Measurements from ENCODE around the gene LSMEM2.
"Not testable (repeated sequence)": the region's sequence is repeated elsewhere in the genome, so short reads cannot be mapped to it uniquely, and the experiment has no call there.

The LSMEM2 gene

DNA sequence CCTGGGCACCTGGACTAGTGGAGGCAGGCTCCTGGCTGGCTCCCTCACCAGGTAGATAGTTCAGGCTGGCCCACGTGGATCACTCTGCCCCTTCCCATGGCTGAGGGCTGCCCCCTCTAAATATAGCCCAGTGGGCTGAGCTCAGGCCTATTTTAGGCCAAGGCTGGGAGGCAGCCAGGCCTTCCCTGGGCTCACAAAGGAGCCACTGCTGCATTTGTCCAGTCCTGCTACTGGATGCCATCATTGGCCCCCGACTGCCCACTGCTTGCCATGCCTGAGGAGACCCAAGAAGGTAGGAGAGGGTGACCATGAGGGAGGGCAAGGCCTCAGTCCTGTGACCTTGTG, at the start of gene LSMEM2:
Gene LSMEM2 (plus strand): TSS at position 208 of the 345 bp plus-strand sequence. CDS start 27 bp downstream, at position 235.
- DNase-seq = no peak

DNA sequence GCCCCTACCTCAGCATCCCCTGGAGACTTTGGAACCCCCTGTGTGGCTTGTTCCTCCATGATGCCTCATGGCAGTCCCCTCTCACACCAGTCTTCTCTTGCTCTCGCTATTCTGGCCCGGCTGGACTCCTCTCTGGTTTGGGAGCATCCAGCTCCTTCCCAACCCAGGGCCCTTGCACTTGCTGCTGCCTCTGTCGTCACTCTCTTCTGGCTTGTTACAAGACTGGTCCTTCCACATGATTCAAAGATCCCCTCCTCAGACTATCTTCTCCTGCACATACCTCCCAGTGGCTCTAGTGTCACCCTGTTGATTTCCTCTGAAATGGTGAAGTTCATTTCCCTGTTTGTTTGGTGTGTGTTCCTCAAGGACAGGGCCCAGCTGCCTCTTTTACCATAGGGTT, 49.4 kb upstream of the LSMEM2 start:
- DNase-seq = no peak

DNA sequence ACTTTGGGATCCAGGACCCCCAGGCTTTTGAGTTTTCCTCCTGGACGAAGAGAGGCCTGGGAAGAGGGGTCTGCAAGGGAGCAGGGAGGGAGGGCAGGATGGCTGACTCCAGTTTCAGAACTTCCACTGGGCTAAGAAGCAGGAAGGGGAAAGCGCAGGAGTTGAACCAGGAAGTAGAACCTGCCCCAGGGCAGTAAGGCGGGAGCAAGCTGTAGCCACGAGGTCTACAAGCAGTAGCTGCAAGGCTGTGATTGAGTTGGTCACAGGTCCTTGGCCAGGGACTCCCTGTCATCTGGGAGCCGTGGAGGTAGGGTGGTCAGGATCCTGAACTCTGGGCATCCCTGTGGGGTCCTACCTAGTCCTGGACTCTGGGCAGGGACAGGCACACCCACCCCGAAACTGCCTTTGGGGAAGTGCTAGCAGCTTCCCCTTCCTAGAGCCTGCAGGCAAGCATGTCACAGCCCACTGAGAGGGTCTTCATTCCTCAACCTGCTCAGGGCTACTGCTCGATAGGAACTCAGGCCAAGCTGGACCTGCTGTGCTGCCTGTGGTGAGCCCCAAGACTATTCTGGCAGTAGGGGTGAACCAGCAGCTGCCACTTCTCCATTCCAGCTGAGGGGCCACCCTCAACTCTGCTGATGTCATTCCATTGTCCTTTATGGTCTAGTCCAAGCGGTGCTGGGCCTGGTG, 48.6 kb upstream of the LSMEM2 start:
- no peak for DNase-seq

DNA sequence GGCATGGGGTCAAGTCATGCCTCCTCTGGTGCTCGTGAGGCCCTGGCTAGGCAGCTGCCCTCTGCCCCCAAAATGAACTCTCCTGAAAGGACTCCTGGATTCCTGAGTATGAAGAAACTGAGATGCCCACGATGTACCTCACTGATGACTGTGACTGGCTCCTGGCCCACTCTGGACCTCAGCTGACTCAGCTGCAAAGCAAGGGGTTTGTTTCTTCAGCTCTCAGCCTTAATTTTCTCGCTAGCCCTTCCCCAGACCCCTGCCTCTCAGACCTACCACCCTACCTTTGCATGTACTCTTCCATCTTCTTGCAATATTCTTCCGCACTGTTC, 48.1 kb upstream of the LSMEM2 start:
- DNase-seq = no peak

DNA sequence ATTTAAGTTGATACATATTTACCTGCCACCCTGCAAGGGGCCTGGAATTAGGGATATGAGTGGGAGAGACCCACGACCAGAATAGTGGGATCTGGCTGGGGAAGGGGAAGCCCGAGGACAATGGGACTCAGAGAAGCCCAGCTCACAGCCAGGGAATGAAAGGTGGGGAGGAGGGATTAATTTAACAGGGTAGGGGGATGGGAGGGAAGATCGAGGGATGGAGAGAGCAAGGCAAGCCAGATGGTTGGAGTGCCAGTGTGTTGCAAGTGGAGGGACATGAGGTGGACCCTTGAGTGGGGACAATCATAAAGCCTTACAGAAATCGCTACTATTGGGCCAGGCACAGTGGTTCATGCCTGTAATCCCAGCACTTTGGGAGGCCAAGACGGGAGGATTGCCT, 47.3 kb upstream of the LSMEM2 start:
- DNase-seq = peak in 1 of 2 experiments; percentile 58

DNA sequence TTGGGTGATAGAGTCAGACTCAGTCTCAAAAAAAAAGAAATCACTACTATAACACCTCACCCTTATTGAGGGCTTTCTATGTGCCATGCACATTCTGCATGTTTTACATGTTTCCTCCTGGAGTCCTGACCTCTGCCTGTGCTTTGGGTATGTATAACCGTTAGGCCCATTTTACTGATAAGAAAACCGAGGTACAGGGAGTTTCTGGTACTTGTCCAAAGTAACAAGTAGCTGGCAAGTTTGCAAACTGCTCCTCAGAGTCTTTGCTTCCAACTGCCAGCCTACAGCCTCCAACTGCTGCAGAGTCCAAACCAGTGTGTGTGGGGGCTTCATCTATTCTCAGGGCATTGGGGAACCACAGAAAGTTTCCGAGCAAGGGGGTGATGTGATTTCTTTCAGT, 46.6 kb upstream of the LSMEM2 start:
- DNase-seq = no peak

DNA sequence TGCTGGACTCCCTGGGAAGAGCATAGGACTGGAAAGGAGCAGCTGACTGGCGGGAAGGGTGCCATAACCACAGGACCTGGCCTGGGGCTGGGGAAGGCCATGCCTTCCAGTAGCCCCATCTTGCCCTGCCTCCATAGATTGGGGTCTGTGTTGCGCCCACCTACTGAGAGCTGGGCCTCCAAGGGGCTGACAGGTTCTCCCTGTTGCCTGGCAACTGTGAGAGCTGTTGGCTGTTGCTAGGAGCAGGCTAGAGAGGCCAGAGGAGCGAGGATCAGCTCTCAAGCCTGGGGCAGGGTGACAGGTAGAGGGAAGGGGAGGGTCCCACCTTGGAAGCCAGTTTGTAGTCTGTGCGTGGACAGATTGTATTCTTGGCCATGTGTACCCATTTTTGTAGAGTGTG, 45.7 kb upstream of the LSMEM2 start:
- peak in 1 of 2 experiments; percentile 14 for DNase-seq

DNA sequence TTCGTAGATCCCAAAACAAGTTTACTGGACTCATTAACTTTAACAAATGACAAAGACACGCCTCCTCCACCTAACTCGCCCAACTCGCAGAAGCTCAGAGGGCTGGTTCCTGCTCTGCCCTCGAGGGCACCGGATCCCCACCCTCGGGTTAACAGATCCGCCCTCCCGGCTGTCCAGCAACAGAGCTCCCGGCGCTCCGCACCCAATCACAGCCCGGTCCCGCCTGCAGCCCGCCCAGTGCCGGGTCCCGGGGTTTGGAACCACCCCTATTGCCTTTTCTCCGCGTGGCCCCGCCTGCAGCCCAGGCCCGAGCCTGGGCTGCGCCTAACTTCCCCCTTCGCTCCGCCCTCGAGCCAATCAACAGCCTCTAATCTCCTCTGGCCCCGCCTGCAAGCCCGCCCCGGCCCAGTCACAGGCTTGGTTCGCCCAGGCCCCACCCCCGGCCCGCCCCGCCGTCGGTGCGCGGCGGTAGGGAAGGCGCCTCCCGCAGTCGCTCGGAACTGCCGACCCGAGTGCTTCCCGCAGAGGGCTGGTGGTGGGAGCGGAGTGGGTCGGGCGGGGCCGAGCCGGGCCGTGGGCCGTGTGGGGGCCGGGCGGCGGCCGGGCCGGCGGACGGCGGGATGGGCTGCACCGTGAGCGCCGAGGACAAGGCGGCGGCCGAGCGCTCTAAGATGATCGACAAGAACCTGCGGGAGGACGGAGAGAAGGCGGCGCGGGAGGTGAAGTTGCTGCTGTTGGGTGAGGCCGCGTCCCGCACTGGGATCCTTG, 43.0 kb upstream of the LSMEM2 start, which contains the start of gene GNAI2:
Gene GNAI2 (plus strand): TSS at position 489 of the 768 bp plus-strand sequence. CDS start 132 bp downstream, at position 621.
- DNase-seq = peak; percentile 94 to 96

DNA sequence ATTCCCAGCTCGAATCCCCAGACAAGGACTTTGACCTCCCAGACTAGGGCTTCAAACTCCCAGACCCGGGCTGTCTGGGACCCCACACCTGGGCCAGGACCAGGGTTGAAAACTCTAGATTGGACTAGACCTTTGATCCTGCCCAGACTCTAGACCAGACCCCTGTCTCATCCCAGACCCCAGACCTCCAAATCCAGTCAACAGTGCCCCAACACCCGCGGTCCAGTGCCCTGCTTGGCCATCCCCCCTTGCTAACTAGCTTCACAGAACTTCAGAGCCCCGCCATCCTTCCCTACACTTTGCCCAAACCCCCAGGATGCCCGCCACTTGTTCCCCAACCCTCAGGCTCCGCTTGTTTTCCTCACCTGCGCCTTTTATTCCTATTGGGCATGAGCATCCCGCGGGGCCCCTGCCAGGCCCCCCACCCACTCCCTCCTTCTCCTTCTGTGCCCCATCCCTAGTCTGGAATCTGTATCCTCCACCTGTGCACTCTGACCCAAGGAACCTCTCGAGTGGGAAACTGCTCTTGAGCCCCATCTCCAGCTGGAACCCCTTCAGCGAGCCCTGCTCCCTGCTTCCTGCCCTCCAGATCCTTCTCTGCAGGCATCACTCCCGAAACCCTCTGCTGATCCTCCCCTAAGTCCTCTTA, 42.3 kb upstream of the LSMEM2 start:
- no peak for DNase-seq

DNA sequence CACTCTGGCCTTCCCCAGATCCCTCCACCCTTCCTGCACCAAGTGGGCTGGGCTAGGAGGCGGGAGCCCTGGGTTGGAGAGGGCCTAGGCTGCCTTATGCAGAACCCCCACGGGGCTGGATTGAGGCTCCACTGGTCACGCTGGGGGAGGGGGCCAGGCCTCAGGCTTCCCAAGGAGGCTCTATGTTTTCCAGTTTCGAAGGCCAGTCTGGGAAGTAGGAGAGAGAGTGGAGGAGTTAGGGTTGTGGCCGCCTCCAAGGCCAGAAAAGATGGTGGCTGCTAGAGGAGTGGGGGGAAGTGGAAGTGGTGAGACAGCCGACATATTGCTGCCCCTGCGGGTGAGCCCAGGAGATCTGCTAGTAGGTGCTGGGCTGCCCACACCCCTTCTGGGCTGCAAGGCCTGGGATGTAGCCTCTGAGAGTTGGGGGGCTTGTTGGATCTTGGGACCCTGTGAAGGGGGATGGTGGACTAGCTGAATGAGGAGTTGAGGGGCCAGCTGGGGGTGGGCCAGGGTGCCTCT, 41.7 kb upstream of the LSMEM2 start:
- no peak for DNase-seq

DNA sequence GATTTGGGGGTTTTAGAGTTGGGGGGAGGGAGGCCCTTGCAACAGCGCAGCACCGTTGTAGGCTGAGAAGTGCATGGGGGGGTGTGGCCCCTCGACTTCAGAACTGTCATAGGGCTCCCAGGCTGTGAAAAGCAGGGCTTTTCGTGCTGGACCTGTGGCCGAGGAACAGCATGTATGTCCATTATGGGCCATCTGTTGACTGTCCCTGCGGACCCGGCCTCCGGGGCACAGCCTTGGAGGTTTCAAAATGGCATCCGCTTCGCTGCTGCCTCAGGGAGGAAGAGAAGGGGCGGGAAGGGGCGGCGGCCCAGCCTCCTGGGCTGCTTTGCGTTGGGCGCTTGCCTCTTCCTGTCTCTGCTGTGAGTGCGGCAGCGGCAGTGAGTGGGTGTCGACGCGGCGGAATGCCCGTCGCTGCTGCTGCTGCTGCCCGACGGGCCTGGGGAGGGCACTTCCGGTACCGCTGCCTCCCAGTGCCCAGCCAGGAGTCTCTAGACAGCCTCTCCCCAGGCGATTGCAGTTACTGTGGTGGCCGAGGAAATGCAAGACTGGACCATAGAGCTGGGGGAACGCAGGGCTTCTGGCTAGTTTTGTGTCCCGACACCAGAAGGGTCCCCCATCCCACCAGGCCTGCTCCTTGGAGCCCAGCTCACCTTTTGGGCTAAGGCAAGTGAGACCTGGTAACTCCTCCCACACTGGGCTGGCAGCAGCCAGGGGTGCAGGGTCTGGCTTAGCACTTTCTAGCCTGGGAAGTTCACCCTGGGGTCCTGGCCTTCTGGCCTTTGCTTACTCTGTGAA, 40.9 kb upstream of the LSMEM2 start:
- DNase-seq = no peak

DNA sequence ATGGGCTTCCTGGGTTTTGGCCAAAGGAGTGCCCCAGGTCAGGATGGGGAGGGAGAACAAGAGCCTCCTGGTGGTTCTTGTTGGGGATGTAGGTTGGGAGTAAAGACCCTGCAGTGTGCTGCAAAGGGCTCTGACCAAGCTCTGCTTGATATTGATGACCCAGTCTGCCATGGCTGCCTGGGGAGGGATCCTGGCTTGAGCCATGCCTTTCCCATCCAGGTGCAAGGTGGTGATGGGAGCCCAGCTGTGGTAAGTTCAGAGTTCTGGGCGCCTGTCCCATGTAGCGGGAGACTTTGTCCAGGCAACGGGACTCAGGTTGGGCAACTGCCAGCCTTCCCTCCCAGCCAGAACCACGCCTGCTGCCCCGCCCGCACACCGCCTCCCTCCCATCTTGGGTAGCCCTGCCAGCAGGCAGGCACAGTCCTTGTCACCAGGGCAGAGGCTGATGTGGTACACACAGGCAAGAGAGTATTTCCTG, 40.3 kb upstream of the LSMEM2 start:
- no peak for DNase-seq

DNA sequence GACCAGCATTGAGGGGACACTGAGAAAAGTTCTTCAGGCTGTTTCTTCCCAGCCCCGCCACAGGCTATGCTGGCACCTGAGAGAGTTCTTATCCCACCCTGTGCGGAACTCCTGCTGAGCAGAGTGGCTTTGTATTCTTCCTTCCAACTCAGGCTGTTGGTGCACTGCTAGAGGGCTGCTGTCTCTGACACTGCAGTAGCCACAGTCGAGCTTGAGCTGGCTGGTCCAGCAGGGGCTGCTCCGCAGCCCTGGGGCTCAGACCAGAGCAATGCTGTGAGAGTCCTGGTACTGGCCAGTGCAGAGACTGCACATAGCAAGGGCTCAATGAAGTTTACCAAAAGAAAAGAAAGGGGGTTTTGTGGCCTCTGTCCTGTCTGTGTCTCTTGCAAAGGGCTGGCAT, 39.2 kb upstream of the LSMEM2 start:
- no peak for DNase-seq

DNA sequence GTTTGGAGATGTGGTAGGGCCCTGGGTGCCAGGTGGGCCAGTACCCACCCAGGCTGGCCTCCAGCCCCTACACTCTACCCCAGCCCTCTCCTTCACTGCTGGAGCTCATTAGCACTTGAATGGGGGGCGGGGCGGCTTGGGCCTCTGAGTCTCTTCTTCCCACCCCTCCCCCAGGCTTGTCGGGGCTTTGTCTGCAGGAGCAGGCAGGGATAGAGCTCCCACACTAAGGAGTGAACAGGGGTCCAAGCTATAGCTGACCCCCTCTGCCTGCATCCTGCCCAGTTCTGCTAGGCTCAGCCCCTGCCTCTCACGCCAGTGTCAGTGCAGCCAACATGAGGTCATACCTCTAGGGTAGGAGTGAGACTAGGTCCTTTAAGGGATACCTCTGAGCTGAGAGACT, 37.7 kb upstream of the LSMEM2 start:
- no peak for DNase-seq

DNA sequence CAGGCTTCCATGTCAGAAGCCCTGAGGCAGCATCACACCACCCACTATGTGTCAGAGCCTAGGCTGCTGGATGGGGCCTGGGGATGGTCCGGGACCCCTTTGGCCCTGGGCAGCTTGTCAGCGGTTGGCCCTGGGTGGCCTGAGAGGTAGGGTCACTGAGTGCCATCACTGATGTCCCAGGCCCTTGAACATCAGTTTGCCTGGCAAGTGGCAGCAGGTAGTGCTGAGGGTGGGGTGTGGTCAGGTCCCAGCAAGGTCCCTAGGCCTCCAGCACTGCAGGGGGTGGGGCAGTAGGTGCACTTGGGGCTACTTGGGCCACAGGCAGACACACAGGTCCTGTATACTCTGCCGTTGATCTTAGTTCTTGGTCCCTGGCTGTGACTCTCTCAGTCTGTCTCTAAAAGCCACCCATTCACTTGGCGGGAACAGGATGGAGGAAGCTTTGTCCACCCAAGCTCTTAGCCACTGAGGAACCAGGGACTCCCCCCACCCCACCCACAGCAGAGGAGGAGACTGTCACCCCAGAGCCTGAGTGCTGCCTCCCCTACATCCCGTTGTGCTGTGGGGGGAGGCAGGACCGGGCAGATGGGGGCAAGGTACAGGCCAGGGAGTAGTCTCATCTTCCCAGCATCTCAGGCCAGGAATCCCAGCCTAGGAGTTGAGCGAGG, 37.0 kb upstream of the LSMEM2 start:
- DNase-seq = no peak

DNA sequence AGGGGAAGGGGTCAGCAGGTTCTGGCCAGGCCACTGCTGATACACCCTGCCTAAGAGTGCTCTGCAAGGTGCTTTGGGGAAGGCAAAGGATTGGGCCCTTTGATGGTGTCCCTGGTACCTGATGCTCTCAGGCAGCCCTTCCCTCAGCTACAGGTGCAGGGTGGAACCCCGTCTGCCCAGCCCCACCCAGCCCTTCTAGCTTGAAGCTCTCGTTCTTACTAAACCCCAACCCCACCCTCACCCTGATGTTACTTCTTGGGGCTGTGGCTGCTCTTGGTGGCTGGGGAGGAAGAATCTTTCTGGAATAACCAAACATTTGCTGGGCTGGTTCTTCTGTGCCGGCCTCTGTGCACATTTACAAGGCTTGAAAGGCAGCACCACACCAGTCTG, 36.5 kb upstream of the LSMEM2 start:
- DNase-seq = no peak

DNA sequence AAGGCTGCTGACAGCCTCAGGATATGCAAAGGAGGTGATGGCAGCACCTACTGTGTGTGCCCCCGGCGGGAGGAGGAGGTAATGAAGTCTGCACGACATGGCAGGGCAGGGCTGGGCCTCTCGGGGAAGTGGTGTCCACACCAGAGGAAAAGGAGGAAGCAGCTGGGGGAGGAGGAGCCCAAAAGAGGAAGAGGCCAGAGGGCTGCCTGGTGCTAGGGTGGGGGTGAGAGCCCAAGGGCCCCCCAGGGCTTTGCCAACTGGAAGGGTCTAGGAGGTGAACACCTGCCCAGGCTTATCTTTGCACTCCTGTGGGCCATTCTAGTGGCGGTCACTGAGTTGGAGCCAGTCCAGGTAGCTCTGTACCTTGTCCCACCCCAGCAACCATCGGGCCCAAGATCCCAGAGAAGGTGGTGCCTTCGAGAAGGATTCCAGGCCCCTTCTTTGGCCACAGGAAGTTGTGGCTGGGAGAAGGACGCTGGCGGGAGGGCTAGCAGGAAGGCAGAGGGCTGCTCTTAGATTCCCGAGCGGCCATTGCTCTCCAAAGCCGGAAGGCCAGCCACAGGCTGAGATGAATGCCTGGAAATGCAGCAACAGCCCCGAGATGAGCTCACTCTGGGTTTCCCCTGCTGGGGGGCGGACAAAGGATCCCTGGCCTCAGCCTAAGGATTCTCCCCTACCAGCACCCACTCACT, 35.9 kb upstream of the LSMEM2 start:
- DNase-seq = no peak

DNA sequence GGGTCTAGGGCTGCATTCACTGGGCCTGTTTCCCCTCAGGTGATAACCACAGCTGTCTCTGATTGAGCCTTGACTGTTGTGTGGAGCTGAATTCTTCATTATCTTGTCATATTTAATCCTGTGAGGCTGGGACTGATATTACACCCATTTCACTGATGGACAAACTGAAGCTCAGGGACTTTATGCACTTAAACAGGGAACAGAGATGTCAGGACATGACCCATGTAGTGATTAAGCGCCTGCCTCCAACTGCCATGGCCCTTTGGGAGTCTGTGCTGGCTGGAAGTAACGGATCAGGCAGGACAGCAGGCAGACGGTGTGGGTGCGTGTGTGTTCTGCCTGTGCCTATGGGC, 35.4 kb upstream of the LSMEM2 start:
- DNase-seq = no peak

DNA sequence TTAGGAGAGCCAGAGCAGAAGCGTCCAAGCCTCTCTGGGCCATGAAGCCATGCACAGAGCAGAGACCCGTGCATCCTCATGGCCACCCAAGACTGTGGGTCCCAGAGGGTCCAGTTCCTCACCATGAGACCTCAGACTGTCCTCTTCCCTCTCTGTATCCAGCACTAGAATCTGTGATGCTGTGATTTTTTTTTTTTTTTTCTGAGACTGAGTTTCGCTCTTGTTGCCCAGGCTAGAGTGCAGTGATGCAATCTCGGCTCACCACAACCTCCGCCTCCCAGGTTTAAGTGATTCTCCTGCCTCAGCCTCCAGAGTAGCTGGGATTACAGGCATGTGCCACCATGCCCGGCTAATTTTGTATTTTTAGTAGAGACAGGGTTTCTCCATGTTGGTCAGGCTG, 34.1 kb upstream of the LSMEM2 start:
- DNase-seq = not testable (repeated sequence)

DNA sequence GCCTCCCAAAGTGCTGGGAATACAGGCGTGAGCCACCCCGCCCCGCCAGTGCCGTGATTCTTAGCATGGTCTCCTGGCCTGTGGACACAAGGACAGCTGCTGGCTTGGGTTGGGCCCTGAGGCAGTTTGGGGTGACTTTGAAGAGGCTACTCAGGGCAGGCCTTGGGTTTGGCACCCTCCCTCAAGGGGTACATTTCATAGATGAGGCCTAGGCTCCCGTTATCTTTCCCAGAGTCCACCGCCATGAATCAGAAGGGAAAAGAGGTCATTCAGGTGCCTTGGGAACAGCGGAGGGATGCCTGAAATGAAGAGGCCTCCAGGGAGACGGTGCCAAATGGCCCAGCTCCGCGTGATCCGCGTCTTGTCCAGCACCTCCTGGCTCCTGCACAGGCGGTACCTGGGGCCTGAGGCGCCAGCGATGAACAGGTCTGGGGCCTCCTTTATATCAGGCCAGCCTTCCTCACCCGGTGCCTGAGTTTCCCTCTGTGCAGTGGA, 33.6 kb upstream of the LSMEM2 start:
- no peak for DNase-seq

DNA sequence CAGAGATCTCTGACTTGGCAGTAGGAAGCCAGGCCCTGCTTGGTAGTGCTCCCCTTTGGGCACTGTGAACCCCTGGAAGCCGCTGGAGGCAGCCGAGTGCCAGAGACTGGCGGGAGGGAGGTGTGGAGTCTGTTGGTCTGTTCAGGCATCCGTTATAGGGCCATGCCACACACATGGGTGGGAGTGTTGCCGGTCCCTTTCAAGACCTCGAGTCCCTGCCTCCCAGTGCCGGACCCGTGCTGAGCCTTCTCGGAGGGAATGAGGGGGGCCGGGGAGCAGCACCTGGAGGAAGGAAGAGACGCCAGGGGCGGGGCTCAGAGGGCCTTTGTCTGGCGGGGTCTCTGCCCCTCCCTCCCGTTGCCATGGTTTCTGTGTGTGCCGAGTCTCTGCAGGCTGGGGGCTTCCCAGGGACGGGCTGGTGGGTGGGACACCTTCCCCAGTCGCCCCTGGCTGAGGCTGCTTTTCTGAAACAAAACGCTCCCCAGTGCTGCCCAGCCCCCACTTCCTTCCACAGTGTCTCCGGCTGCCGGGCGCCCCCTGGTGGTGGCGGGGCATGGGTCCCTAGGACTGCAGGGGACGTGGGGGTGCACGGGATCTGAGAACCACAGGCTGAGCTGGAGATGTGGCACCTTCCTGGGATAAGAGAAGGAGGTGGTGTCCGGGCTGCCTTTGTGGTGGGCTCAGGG, 32.9 kb upstream of the LSMEM2 start:
- peak; percentile 35 to 63 for DNase-seq

Measured in NCI-H524 (cell line).